GM12878 (cell line): Measurements from ENCODE around the gene DDX53.

Experiments
- CTCF ChIP-seq, 3 experiments: IDR thresholded peaks in 2 of 3; conservative IDR thresholded peaks in 1 of 3; 2 replicates each; pipeline ENCODE4 v1.5.1; 2011; ENCODE audit warnings: low read depth in 3 of 3, low read length in 3 of 3, mild to moderate bottlenecking in 3 of 3, control low read depth in 2 of 3, moderate library complexity in 2 of 3, inconsistent platforms in 1 of 3, mixed read lengths in 1 of 3; ENCODE audit not compliant: control insufficient read depth in 2 of 3, insufficient read depth in 1 of 3; ENCODE audit errors: extremely low read depth in 1 of 3
- FOS ChIP-seq: IDR thresholded peaks from 3 replicates; pipeline ENCODE4 v1.6.1; 2011; ENCODE audit warnings: borderline replicate concordance; ENCODE audit not compliant: insufficient read length; ENCODE audit errors: extremely low read depth
- MTA3 ChIP-seq: IDR thresholded peaks from 2 replicates; pipeline ENCODE4 v1.6.1; 2012; ENCODE audit warnings: low read length, inconsistent platforms, borderline replicate concordance

- no peak for TF ChIP-seq CTCF (IDR thresholded peaks at IDR 0.05 in 2 of 3, conservative IDR thresholded peaks at IDR 0.05 in 1 of 3; ENCODE audit: control insufficient read depth in 2 of 3, extremely low read depth in 1 of 3, insufficient read depth in 1 of 3, low read depth in 3 of 3, low read length in 3 of 3)
- TF ChIP-seq FOS, result no peak
- TF ChIP-seq MTA3, result no peak
Observed at GRCh38 chrX:22950269-22951266, 49.2 kb upstream of the DDX53 start.
